ENCODE results near the gene PPP1R2. TPM values are rescaled to one million over a fixed set of nuclear protein-coding genes. Genes with fewer than 3 reads are reported as not detected.

The PPP1R2 gene
- total RNA-seq, 1 experiment from 2014 or later = 248 TPM

- Histone ChIP-seq H3K79me2 (ENCODE audit: low read length) (no peaks in the 10 kb centered on the region), H3K27ac (ENCODE audit: low read length) (no peak overlapping the region), H3K4me3 (ENCODE audit: low read length) (no peak overlapping the region), H3K4me2 (ENCODE audit: low read depth, low read length, poor library complexity, severe bottlenecking) (no peak overlapping the region), H3K36me3 (ENCODE audit: insufficient read depth, low read length) (no peaks in the 10 kb centered on the region), H3K4me1 (ENCODE audit: low read length) (peaks cover 6% of the 10 kb centered on the region), H3K9ac (ENCODE audit: low read length) (no peak overlapping the region), H3K27me3 (ENCODE audit: low read length) (no peaks in the 10 kb centered on the region), H3K9me2 (replicated peaks; ENCODE audit: insufficient read depth, low read length) (no peaks in the 10 kb centered on the region), H2AFZ (ENCODE audit: low read length) (no peak overlapping the region), H3K9me3 (ENCODE audit: low read length) (no peaks in the 10 kb centered on the region), H4K20me1 (ENCODE audit: insufficient read depth, low read depth, low read length) (no peaks in the 10 kb centered on the region)
- DNase-seq = no peak
These were observed 30.7 kb upstream of the PPP1R2 start for GRCh38 chr3:195573611-195574496.

- Histone ChIP-seq H3K4me2 (ENCODE audit: low read depth, low read length, poor library complexity, severe bottlenecking) (no peak overlapping the region), H3K9me3 (ENCODE audit: low read length) (no peaks in the 10 kb centered on the region), H3K9me2 (replicated peaks; ENCODE audit: insufficient read depth, low read length) (no peaks in the 10 kb centered on the region), H3K79me2 (ENCODE audit: low read length) (no peaks in the 10 kb centered on the region), H4K20me1 (ENCODE audit: insufficient read depth, low read depth, low read length) (no peaks in the 10 kb centered on the region), H3K36me3 (ENCODE audit: insufficient read depth, low read length) (no peaks in the 10 kb centered on the region), H3K9ac (ENCODE audit: low read length) (no peak overlapping the region), H2AFZ (ENCODE audit: low read length) (no peak overlapping the region), H3K4me1 (ENCODE audit: low read length) (peaks cover 6% of the 10 kb centered on the region), H3K4me3 (ENCODE audit: low read length) (no peak overlapping the region), H3K27me3 (ENCODE audit: low read length) (no peaks in the 10 kb centered on the region), H3K27ac (ENCODE audit: low read length) (no peak overlapping the region)
- DNase-seq = no peak
These were observed 28.2 kb upstream of the PPP1R2 start for GRCh38 chr3:195571361-195571760.

GRCh38 chr3:195570912-195571311 lies 27.8 kb upstream of the PPP1R2 start:
- no peak overlapping the region for H3K4me2 ChIP-seq (ENCODE audit: low read depth, low read length, poor library complexity, severe bottlenecking)
- H3K9ac ChIP-seq (ENCODE audit: low read length) = no peak overlapping the region
- H3K9me2 ChIP-seq (replicated peaks; ENCODE audit: insufficient read depth, low read length) = no peaks in the 10 kb centered on the region
- no peaks in the 10 kb centered on the region for H3K36me3 ChIP-seq (ENCODE audit: insufficient read depth, low read length)
- H3K27ac ChIP-seq (ENCODE audit: low read length) = no peak overlapping the region
- no peaks in the 10 kb centered on the region for H3K9me3 ChIP-seq (ENCODE audit: low read length)
- peaks cover 1% of the 10 kb centered on the region for H3K4me1 ChIP-seq (ENCODE audit: low read length)
- H2AFZ ChIP-seq (ENCODE audit: low read length) = no peak overlapping the region
- no peak for DNase-seq
- no peaks in the 10 kb centered on the region for H4K20me1 ChIP-seq (ENCODE audit: insufficient read depth, low read depth, low read length)
- H3K27me3 ChIP-seq (ENCODE audit: low read length) = no peaks in the 10 kb centered on the region
- H3K4me3 ChIP-seq (ENCODE audit: low read length) = no peak overlapping the region
- no peaks in the 10 kb centered on the region for H3K79me2 ChIP-seq (ENCODE audit: low read length)

- Histone ChIP-seq H2AFZ (ENCODE audit: low read length) (no peak overlapping the region), H4K20me1 (ENCODE audit: insufficient read depth, low read depth, low read length) (no peaks in the 10 kb centered on the region), H3K79me2 (ENCODE audit: low read length) (no peaks in the 10 kb centered on the region), H3K9me3 (ENCODE audit: low read length) (no peaks in the 10 kb centered on the region), H3K4me1 (ENCODE audit: low read length) (no peaks in the 10 kb centered on the region), H3K9ac (ENCODE audit: low read length) (no peak overlapping the region), H3K4me3 (ENCODE audit: low read length) (no peak overlapping the region), H3K9me2 (replicated peaks; ENCODE audit: insufficient read depth, low read length) (no peaks in the 10 kb centered on the region), H3K27ac (ENCODE audit: low read length) (no peak overlapping the region), H3K36me3 (ENCODE audit: insufficient read depth, low read length) (no peaks in the 10 kb centered on the region), H3K27me3 (ENCODE audit: low read length) (no peaks in the 10 kb centered on the region), H3K4me2 (ENCODE audit: low read depth, low read length, poor library complexity, severe bottlenecking) (no peak overlapping the region)
- no peak for DNase-seq
These were observed 27.2 kb upstream of the PPP1R2 start for GRCh38 chr3:195570344-195570743.

- H3K4me3 ChIP-seq (ENCODE audit: low read length) = no peak overlapping the region
- no peaks in the 10 kb centered on the region for H3K27me3 ChIP-seq (ENCODE audit: low read length)
- DNase-seq = no peak
- no peak overlapping the region for H3K9ac ChIP-seq (ENCODE audit: low read length)
- H3K4me1 ChIP-seq (ENCODE audit: low read length) = no peaks in the 10 kb centered on the region
- no peaks in the 10 kb centered on the region for H3K79me2 ChIP-seq (ENCODE audit: low read length)
- no peak overlapping the region for H2AFZ ChIP-seq (ENCODE audit: low read length)
- H3K36me3 ChIP-seq (ENCODE audit: insufficient read depth, low read length) = no peaks in the 10 kb centered on the region
- H3K4me2 ChIP-seq (ENCODE audit: low read depth, low read length, poor library complexity, severe bottlenecking) = no peak overlapping the region
- no peak overlapping the region for H3K27ac ChIP-seq (ENCODE audit: low read length)
- no peaks in the 10 kb centered on the region for H3K9me3 ChIP-seq (ENCODE audit: low read length)
- H4K20me1 ChIP-seq (ENCODE audit: insufficient read depth, low read depth, low read length) = no peaks in the 10 kb centered on the region
- H3K9me2 ChIP-seq (replicated peaks; ENCODE audit: insufficient read depth, low read length) = no peaks in the 10 kb centered on the region
These were observed 25.5 kb upstream of the PPP1R2 start for GRCh38 chr3:195568630-195569029.

- Histone ChIP-seq H3K9ac (ENCODE audit: low read length) (no peak overlapping the region), H2AFZ (ENCODE audit: low read length) (no peak overlapping the region)
These were observed 23.7 kb upstream of the PPP1R2 start for GRCh38 chr3:195566797-195567196.

GRCh38 chr3:195565716-195566115 lies 22.6 kb upstream of the PPP1R2 start:
- Histone ChIP-seq H2AFZ (ENCODE audit: low read length) (no peak overlapping the region), H3K4me2 (ENCODE audit: low read depth, low read length, poor library complexity, severe bottlenecking) (no peak overlapping the region), H3K36me3 (ENCODE audit: insufficient read depth, low read length) (no peaks in the 10 kb centered on the region), H3K79me2 (ENCODE audit: low read length) (no peaks in the 10 kb centered on the region), H3K27ac (ENCODE audit: low read length) (no peak overlapping the region), H3K9ac (ENCODE audit: low read length) (no peak overlapping the region), H4K20me1 (ENCODE audit: insufficient read depth, low read depth, low read length) (no peaks in the 10 kb centered on the region), H3K9me3 (ENCODE audit: low read length) (no peaks in the 10 kb centered on the region), H3K4me1 (ENCODE audit: low read length) (no peaks in the 10 kb centered on the region), H3K9me2 (replicated peaks; ENCODE audit: insufficient read depth, low read length) (no peaks in the 10 kb centered on the region), H3K4me3 (ENCODE audit: low read length) (no peak overlapping the region), H3K27me3 (ENCODE audit: low read length) (no peaks in the 10 kb centered on the region)
- no peak for DNase-seq

More at GRCh38 chr3:195566797-195567196, 23.7 kb upstream of the PPP1R2 start:
- no peaks in the 10 kb centered on the region for H3K36me3 ChIP-seq (ENCODE audit: insufficient read depth, low read length)
- H3K79me2 ChIP-seq (ENCODE audit: low read length) = no peaks in the 10 kb centered on the region
- no peak for DNase-seq
- H3K4me2 ChIP-seq (ENCODE audit: low read depth, low read length, poor library complexity, severe bottlenecking) = no peak overlapping the region
- no peaks in the 10 kb centered on the region for H3K9me2 ChIP-seq (replicated peaks; ENCODE audit: insufficient read depth, low read length)
- H3K4me1 ChIP-seq (ENCODE audit: low read length) = no peaks in the 10 kb centered on the region
- H3K27me3 ChIP-seq (ENCODE audit: low read length) = no peaks in the 10 kb centered on the region
- no peak overlapping the region for H3K4me3 ChIP-seq (ENCODE audit: low read length)
- no peak overlapping the region for H3K27ac ChIP-seq (ENCODE audit: low read length)
- H4K20me1 ChIP-seq (ENCODE audit: insufficient read depth, low read depth, low read length) = no peaks in the 10 kb centered on the region
- H3K9me3 ChIP-seq (ENCODE audit: low read length) = no peaks in the 10 kb centered on the region

GRCh38 chr3:195563317-195563716 lies 20.2 kb upstream of the PPP1R2 start:
- Histone ChIP-seq H3K79me2 (ENCODE audit: low read length) (no peaks in the 10 kb centered on the region), H3K27ac (ENCODE audit: low read length) (no peak overlapping the region), H3K9me3 (ENCODE audit: low read length) (no peaks in the 10 kb centered on the region), H2AFZ (ENCODE audit: low read length) (no peak overlapping the region), H3K36me3 (ENCODE audit: insufficient read depth, low read length) (no peaks in the 10 kb centered on the region), H3K4me3 (ENCODE audit: low read length) (no peak overlapping the region), H3K4me2 (ENCODE audit: low read depth, low read length, poor library complexity, severe bottlenecking) (no peak overlapping the region), H3K4me1 (ENCODE audit: low read length) (peaks cover 5% of the 10 kb centered on the region), H3K9me2 (replicated peaks; ENCODE audit: insufficient read depth, low read length) (no peaks in the 10 kb centered on the region), H3K9ac (ENCODE audit: low read length) (no peak overlapping the region), H3K27me3 (ENCODE audit: low read length) (no peaks in the 10 kb centered on the region), H4K20me1 (ENCODE audit: insufficient read depth, low read depth, low read length) (no peaks in the 10 kb centered on the region)
- no peak for DNase-seq

Measured in Karpas-422 (cell line).